Left cardiac atrium (tissue), 4 donors: ENCODE results near the gene SCYGR7. TPM values are rescaled to one million over a fixed set of nuclear protein-coding genes. Genes with fewer than 3 reads are reported as not detected.
A peak's percentile ranks its signal among the peaks of the same experiment; 100 is the strongest.
"Not testable (repeated sequence)": the region's sequence is repeated elsewhere in the genome, so short reads cannot be mapped to it uniquely, and the experiment has no call there.

Experiments used
- ATAC-seq, 2 donors: fragments of 200-7000 bp; cut with Tn5 transposase; one replicate each; pipeline ENCODE4 v1.9.1; 2020; ENCODE audit warnings: mild to moderate bottlenecking in 2 of 2, moderate library complexity in 2 of 2
- DNase-seq: peaks from one replicate; pipeline ENCODE4 v3.0.0-alpha.2; 2020
- intact Hi-C, 2 donors: fragments of 100-400 bp; cut with DNase I; formaldehyde crosslinking; loops; one replicate each; pipeline versions ENCODE4 v1.14.1 to v1.15.1; 2022 to 2023
- long read RNA-seq: library from polyadenylated mRNA; unstranded; transcript quantifications from one replicate; pipeline ENCODE4 v2.0.0, GENCODE V29; 2021
- total RNA-seq, 2 donors: library from RNA; stranded (reverse); fragmentation: NEBNext Ultra II Directional; extraction: Animal tissue kit (Norgen Biotek cat#: 25700); gene quantifications; one replicate each; pipeline ENCODE4 v1.2.1, GENCODE V29; 2021
- donor health status: DM: no; HTN: yes; CAD: no.
- donor health status: DM: no; HTN: yes; CAD: no; lungs with severe emphysema.
- donor health status: DM: yes; HTN: yes; CAD: no.
- donor health status: Dilated cardiomyopathy.

Gene SCYGR7, protein sequence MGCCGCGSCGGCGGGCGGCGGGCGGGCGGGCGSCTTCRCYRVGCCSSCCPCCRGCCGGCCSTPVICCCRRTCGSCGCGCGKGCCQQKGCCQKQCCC
- total RNA-seq: not detected
- long read RNA-seq: 0 reads

DNA sequence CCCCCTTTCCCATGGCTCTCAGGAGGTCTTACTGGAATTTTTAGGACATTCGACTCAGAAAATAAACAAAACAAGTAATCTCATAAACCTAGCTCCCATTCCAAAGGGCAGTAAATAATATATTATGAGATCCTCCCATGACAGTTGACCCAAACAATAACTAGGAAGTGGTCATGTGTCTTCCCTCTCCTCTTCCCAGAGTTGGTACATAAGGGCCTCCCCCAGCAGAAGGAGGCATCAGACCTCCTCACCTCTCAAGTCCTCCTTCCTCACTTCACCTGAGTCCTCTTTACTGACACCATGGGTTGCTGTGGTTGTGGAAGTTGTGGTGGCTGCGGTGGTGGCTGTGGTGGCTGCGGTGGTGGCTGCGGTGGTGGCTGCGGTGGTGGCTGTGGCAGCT lies at the start of gene SCYGR7:
SCYGR7 (plus strand) TSS at position 301 of the 400 bp plus-strand sequence; CDS start at position 301, 0 bp downstream.
- no peak for ATAC-seq
- DNase-seq: no peak
- intact Hi-C loops: no loop called here

DNA sequence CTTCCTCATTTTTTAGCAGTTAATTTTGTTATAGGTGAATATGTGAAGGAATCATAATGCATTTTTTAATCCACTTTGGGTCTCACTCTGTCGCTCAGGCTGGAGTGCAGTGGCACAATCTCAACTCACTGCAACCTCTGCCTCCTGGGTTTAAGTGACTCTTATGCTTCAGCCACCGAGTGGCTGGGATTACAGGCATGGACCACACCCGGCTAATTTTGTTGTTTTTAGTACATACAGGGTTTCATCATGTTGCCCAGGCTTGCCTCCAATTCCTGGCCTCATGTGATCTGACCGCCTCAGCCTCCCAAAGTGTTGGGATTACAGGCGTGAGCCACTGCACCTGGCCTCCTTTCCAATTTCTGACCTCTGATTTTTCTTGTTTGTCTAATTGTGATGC lies 43.9 kb upstream of the SCYGR7 start:
- DNase-seq (no peak), ATAC-seq (no peak)
- intact Hi-C loops: no loop called here

DNA sequence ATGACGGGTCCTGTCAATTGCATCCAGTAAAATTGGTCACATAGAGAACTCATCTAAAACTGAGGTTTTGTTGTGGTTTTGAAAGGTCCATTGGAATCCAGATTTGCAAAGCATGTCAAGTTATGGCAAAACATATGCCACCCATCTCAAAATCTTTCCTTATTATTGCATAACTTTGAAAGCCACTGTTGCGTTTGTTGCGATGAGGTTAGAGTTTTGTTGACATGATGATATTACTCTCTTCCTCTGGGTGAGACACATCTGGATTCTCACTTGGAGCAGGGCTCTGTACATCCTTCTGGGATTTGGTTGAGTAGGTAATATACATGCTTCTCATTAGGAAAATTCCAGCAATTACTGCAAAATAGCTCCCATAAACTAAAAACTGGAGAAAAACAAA lies 40.9 kb upstream of the SCYGR7 start:
- DNase-seq (no peak), ATAC-seq (no peak)
- intact Hi-C loops: no loop called here

DNA sequence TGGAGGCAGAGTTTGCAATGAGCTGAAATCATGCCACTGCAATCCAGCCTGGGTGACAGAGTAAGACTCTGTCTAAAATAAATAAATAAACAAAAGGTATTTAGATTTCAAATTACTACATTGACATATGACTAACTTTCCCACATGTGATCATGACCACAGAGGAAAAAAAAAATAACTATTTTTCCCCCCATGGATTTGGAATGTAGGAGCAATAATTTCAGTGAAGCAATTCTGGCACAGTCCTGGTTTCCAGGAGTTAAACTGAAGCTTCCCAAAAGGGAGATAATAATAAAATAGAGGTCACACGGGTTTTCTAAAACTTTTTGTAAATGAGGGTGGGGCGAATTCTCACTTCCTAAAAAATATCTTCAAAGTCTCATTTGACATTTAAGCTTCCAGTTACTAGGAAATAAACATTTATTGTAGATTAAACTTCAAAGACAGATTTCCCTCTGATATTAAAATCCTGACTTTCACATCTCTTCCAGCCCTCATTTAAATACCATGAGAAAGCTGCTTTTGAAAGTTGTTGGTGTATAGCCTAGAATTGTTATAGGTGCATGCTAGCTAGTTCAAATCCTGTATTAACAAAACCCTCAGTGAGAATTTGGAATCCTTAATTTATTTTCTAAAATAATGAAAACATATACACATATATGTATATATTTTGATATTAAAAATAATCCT lies 31.0 kb upstream of the SCYGR7 start:
- no peak for DNase-seq
- intact Hi-C loops: no loop called here
- ATAC-seq: no peak

DNA sequence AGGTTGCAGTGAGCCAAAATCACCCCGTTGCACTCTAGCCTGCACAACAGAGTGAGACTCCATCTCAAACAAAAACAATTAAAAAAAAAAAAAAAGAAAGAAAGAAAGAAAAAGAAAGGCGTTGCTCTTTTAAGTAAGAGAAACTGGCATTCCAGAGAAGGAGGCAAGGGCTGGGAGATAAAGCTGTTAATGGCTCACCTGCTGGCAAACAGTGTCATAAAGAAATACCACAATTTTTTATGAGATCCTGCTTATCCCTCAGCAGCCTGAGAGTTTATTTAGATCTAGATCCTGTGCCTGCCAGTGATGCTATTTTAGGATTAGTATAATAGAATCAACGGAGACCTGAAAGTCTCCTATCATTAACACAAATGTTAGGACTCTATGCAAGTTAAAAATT lies 26.6 kb upstream of the SCYGR7 start:
- intact Hi-C loops: no loop called here
- DNase-seq (no peak), ATAC-seq (no peak)

DNA sequence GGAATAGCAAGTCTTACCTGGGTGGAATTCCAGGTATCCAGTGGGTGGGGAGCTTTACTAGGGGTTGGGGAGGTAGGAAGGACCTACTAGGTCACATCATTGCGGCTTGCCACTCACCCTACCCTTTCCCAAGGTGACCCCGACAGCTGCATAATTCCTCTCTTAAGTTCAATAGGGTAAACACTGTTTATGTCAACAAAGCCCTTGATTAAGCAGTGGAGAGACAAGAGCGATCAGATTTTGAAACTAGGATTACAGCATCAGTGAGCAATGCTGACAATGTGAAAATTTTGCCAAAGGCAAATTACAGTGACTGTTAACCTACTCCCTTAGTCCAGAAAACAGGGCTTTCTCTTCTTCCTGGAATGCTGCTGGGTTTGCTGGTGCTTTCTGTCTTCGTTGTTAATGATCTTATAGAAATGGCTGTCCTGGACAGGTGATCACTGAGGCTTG lies 24.8 kb upstream of the SCYGR7 start:
- no peak for DNase-seq
- intact Hi-C loops: no loop called here
- peak; percentile 67 to 88 for ATAC-seq

DNA sequence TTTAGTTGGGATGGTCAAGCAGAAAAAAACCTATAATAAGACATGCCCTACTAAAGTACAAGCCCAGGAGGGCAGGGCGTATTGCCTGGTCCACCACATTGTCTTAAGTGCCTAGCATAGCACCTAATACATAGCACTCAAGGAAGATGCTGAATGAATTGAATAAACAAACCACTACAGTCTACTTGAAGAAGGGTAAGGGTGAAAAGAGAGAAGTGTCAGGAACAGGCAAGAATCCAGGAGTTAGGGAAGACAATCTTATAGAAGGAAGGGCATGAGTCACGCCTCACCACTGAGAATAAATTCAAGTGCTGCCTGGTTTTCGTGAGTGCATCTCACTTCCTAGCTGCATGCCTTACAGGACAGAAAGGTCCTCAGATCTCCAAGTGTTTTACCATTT lies 24.2 kb upstream of the SCYGR7 start:
- peak; percentile 44 to 78 for ATAC-seq
- intact Hi-C loops: no loop called here
- no peak for DNase-seq

DNA sequence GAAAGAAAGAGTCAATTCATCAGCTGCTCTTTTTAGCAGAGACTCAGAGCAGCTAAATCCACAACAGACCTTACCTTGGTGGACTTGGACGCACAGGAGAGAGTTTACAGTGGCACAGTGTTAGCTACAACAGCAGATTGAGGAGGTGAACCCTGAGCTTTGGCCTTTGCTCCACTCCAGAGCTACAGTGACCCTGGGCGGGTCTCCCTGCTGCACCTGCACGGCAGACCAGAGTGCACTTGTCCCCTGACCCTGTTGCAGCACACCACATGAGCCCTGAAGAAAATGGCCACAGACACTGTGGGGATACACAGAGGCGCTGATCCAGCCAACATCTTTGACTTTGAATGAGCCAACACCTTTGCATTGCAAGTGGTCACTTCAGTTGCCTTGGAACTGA lies 21.3 kb upstream of the SCYGR7 start:
- DNase-seq (no peak), ATAC-seq (no peak)
- intact Hi-C loops: no loop called here

DNA sequence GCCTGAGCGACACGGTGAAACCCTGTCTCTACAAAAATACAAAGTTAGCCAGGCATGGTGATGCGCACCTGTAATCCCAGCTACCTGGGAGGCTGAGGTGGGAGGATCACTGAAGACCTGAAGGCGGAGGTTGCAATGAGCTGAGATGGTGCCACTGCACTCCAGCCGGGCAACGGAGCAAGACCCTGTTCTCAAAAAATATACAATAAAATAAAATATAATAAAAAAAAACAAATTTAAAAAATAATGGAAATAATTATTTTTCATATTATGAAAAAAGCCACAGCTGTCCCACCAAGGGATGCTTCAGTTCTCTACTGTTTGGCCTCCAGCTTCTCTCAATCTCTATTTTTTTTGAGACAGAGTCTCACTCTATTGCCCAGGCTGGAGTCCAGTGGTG lies 20.7 kb upstream of the SCYGR7 start:
- ATAC-seq: no peak
- intact Hi-C loops: no loop called here
- no peak for DNase-seq

DNA sequence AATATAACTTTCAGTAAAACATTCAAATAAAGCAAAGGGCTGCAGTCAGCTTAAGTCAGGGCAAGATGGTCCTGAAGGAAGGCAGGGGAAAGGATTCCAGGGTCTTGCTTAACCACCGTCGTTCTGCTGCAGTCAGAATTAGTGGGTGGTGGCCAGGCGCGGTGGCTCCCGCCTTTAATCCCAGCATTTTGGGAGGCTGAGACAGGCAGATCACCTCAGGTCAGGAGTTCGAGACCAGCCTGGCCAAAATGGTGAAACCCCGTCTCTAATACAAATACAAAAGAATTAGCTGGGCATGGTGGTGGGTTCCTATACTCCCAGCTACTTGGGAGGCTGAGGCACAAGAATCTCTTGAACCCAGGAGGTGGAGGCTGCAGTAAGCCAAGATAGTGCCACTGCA lies 17.1 kb upstream of the SCYGR7 start:
- no peak for DNase-seq
- intact Hi-C loops: no loop called here
- no peak for ATAC-seq

DNA sequence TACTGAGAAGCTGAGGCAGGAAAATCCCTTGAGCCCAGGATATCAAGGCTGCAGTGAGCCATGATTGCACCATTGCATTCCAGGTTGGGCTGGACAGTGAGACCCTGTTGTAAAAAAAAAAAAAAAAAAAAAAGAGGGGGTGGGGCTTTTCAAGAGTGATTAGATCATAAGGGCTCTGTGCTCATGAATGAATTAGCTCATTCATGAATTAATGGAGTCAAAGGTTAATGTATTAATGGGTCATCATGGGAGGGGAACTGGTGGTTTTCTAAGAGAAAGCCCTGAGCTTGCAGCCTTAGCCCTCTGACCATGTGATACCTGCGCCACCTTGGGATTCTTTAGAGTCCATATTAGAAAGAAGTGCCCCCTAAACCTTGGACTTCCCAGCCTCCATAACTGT lies 14.8 kb upstream of the SCYGR7 start:
- intact Hi-C loops: no loop called here
- DNase-seq (no peak), ATAC-seq (no peak)

DNA sequence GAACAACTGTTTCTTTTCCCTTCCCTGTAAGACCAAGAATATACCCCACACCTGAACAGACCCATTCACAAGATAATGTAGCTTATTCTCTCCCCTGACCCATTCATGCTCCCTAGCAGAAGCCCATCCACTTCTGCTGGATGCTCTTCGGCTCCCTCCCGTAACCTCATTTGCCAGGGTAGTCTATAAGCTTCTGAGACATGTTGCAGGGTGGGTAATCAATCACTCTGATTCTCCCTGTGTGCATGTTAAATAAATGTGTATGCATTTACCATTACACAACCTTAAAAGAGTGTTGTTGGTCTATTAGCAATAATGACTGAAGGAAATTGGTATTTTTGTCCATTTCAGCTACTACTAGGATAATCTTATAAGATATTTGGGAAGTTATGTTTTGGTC lies 11.6 kb upstream of the SCYGR7 start:
- ATAC-seq: no peak
- no peak for DNase-seq
- intact Hi-C loops: no loop called here

DNA sequence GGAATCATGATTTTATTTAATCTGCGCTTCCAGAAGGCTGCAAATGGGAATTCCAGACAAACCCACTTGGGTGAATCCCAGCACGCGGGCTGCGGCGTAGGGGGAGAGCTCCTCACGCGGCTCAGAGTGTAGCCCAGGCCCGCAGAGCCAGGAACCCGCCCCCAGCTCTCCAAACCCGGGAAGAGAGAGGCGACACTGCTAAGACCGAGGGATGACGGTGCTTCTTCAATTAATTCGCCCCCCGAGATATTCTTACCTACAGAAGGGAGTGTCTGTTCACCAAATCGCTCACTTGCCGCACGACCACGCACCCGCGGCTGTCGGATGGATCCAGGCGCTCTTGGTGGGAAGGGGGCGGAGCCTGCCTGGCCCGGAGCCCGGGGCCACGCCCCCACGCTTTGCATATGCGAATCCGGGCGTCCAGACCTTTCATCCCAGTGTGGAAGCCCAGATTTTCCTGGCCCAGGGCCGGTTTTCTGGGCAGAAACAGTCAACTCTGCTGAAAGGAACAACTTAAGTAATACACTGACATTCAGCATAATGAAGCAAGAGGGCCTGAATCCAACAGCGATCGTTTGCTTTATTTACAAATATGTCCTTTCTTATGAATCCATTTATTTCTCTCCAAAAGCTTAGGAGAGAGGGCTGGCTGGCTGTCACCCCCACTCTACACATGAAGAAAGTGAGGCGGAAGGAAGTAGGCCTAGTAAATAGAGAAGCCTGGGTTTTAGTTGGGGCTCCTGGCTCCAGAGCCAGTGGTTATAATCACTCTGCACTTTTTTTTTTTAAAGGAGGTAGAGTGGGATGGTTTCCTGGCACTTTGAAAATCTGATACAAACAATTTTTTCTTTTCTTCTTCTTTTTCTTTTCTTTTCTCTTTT lies 10.2 kb upstream of the SCYGR7 start, which contains the start of gene SLC19A3:
SLC19A3 (minus strand) TSS at position 342 of the 881 bp plus-strand sequence. CDS start 15,710 bp downstream, outside the sequence.
- intact Hi-C loops: no loop called here
- peak; percentile 94 to 97 for ATAC-seq

DNA sequence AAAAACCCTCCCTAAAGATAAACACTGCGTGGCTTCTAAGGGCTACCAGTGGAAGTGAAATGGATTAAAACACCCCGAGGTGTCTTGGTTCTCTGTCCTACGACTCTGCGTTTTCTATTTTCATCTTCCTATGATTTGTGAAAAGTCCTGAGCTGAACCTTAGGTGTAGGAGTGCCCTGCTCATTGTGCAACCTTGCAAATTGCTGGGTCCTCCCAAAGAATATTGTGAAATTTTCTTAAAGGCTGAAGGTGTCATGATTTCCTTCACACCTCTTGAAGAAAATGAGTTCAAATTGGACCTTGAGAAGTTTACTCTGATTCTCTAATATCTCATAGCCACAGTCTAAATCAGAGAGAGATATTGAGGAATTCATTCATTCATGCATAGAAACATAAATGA lies 8.5 kb upstream of the SCYGR7 start:
- DNase-seq (no peak), ATAC-seq (peak in 1 of 2 donors; percentile 37)
- intact Hi-C loops: no loop called here

More for the DNA sequence above, 10.2 kb upstream of the SCYGR7 start, which contains the start of gene SLC19A3:
- peak; percentile 92 for DNase-seq

DNA sequence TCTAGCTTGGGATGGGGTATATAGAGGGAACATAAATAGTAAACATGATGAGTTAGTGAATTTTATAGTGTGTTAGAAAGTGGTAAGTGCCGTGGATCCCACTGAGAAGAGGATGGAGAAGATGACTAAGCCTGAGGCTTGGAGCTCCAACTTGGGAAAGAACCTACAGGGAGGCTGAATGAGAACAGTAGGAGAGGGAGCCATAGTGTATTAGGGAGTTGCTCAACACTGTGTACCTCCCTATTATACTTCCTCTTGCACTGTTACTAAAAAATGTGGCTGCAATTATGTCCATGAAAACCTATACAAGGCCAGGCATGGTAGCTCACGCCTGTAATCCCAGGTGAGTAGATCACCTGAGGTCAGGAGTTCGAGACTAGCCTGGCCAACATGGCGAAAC lies 7.5 kb upstream of the SCYGR7 start:
- DNase-seq: no peak
- intact Hi-C loops: no loop called here
- no peak for ATAC-seq

DNA sequence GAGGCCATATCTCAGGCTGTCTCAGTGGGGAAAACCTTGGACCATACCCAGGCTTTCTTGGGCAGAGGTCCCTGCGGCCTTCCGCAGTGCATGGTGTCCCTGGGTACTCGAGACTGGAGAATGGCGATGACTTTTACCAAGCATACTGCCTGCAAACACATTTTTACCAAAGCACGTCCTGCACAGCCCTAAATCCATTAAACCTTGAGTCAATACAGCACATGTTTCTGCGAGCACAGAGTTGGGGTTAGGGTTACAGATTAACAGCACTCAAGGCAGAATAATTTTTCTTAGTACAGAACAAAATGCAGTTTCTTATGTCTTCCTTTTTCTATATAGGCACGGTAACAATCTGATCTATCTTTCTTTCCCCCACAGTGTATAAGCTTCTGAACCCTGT lies 5.3 kb upstream of the SCYGR7 start:
- intact Hi-C loops, ATAC-seq, DNase-seq: not testable (repeated sequence)

DNA sequence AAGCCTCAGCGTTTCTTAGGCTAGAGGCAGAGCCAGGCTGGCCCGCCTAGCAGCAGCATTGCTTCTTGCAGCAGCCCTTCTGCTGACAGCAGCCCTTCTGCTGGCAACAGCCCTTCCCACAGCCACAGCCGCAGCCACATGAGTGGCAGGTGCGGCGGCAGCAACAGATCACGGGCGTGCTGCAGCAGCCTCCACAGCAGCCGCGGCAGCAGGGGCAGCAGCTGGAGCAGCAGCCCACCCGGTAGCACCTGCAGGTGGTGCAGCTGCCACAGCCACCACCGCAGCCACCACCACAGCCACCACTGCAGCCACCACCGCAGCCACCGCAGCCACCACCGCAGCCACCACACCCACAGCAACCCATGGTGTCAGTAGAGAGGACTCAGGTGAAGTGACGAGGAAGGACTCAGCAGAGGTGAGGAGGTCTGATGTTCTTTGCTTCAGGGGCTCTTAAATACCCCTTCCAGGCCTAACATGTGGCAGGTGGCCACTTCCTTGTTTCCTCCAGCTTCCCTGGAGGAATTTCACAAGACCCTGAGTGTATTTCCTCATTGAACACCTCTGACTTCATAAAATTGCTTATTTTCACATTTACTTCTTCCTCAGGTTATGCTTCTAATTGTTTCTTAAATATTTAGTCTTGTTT lies 3.6 kb upstream of the SCYGR7 start, which contains the start of gene SCYGR6:
SCYGR6 (minus strand) TSS at position 364 of the 646 bp plus-strand sequence; CDS start at position 364, 0 bp downstream.
- no peak for ATAC-seq
- intact Hi-C loops: no loop called here
- no peak for DNase-seq

DNA sequence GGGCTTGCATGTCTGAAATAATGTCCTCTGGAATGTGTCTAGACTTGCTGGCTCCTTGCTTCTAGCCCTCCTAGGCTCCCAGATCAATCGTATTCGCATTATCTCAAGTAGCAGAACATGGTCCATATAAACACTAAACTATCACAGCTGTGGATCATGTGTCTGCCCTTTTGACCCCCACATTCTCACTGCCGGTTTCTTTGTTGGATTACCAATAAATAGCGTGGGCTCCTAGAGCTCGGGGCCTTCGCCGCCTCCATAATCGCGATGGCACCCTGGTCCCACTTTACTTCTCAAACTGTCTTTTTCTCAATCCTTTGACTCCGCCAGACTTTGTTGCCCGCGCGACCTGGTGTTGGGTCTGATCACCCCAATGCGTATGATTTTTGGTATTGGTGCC lies 11.2 kb downstream of the SCYGR7 start:
- ATAC-seq: no peak
- intact Hi-C loops: no loop called here
- DNase-seq: no peak

DNA sequence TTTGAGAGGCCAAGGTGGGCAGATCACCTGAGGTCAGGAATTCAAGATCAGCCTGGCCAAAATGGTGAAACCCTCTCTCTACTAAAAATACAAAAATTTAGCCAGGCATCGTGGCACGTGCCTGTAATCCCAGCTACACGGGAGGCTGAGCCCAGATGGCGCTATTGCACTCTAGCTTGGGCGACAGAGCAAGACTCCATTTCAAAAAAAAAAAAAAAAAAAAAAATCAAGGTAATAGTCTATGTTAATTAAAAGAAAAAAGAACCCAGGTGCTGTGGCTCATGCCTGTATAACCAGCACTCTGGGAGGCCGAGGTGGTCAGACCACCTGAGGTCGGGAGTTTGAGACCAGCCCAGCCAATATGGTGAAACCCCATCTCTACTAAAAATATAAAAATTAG lies 12.6 kb downstream of the SCYGR7 start:
- intact Hi-C loops, ATAC-seq, DNase-seq: not testable (repeated sequence)
